ENCODE data around the gene SRPRA.

SRPRA gene

DNA sequence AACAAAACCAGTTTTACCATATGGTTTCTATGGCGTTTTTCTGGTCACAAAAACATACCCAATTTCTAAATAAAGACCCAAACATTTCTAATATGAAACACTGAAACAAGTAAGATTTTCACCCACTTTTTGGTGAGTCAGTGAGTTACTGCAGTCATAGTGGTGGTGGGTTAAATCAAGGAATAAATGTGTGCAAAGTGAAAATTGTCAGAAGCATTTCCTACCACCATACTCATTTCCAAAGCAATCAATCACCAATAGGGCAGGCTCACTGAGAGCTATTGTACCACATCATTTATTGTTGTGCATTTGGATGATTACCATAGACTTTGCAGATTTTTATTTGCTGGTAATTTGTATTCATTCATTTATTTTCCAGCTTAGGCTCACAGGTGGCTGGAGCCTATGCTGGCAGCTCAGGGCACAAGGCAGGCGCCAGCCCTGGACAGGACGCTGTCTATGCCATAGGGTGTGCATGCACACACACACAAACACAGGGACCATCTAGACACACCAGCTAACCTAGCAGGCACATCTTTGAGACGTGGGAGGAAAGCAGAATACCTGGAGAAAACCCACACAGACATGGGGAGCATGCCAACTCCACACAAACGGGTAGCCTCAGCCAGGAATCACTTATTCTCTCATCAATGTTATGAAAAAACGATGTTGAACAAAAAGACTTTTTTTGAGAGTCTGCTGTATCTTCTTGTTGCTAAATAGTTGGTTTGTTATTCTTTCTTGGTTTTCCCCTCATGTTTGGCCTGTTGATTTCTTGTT lies 52.0 kb downstream of the SRPRA start:
- TF ChIP-seq, protein P1, sequence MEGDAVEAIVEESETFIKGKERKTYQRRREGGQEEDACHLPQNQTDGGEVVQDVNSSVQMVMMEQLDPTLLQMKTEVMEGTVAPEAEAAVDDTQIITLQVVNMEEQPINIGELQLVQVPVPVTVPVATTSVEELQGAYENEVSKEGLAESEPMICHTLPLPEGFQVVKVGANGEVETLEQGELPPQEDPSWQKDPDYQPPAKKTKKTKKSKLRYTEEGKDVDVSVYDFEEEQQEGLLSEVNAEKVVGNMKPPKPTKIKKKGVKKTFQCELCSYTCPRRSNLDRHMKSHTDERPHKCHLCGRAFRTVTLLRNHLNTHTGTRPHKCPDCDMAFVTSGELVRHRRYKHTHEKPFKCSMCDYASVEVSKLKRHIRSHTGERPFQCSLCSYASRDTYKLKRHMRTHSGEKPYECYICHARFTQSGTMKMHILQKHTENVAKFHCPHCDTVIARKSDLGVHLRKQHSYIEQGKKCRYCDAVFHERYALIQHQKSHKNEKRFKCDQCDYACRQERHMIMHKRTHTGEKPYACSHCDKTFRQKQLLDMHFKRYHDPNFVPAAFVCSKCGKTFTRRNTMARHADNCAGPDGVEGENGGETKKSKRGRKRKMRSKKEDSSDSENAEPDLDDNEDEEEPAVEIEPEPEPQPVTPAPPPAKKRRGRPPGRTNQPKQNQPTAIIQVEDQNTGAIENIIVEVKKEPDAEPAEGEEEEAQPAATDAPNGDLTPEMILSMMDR (IDR thresholded peaks at IDR 0.05; ENCODE audit: extremely low read depth, missing control alignments): no peak
- no peak for DNase-seq (ENCODE audit: low spot score)

- no peak for DNase-seq (ENCODE audit: low spot score)
- TF ChIP-seq, protein P1 (IDR thresholded peaks at IDR 0.05; ENCODE audit: extremely low read depth, missing control alignments): no peak
These were observed 53.9 kb downstream of the SRPRA start for GRCh38 chr11:126214841-126215240.

DNA sequence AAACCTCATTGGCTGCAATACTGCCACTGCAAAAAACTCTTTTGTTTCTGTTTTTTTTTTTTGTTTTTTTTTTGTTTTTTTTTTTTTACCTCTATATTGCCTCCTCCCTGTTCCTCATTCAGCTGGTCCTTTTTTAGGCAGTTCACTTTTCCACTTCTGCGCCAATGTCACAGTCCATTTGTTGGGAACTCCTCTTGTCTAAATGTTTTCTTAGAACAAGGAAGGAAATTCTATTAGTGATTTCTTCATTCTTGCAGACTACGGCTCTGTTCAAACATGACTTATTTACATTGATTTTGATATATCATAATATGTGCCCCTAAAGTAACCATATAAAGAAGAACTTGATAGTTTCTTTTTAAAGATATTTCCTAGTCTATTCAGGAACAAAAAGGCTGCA lies 54.3 kb downstream of the SRPRA start:
- TF ChIP-seq, protein P1 (IDR thresholded peaks at IDR 0.05; ENCODE audit: extremely low read depth, missing control alignments): no peak
- no peak for DNase-seq (ENCODE audit: low spot score)
